Measurements from ENCODE around the gene CATSPERD.
"Not testable (repeated sequence)": the region's sequence is repeated elsewhere in the genome, so short reads cannot be mapped to it uniquely, and the experiment has no call there.

The CATSPERD gene

DNA sequence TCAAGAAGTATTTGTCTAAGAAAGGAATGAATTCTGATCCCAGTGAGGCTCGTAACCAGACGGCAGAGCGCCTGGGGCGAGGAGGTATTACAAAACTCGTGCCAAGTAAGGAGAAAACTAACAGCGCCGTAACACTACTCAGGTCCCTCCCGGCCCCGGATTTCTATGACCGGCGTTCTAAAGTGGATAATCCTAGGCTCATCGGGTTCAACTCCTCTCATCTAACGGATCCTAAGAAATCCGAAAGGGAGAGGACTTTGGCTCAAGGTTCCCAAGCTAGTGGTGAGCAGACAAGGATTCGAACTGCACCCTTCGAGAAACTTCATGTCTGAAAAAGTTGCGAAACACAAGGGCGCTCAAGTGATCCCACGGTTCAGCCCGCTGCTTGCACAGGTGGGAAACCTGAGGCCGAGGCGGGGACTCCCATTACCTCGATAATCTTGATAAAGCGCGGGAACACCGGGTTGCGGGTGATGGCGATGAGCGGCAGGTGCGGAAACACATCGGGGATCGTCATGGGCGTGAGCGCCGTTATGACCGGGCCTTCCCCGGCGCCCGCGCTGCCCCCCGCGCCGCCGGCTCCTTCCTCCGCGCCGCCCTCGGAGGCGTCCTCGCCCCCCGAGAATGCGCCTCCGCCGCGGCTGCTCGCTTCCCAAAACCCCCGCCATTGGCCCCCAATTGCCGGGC, 1.0 kb upstream of the CATSPERD start:
- no peak for DNase-seq (ENCODE audit: low read depth, low spot score)

GRCh38 chr19:5727453-5728050, 7.1 kb downstream of the CATSPERD start:
- no peak for DNase-seq (ENCODE audit: low read depth, low spot score)

GRCh38 chr19:5733172-5733571, 12.7 kb downstream of the CATSPERD start:
- not testable (repeated sequence) for DNase-seq (ENCODE audit: low read depth, low spot score)

GRCh38 chr19:5738423-5738822, 18.0 kb downstream of the CATSPERD start:
- DNase-seq (ENCODE audit: low read depth, low spot score), result no peak

DNA sequence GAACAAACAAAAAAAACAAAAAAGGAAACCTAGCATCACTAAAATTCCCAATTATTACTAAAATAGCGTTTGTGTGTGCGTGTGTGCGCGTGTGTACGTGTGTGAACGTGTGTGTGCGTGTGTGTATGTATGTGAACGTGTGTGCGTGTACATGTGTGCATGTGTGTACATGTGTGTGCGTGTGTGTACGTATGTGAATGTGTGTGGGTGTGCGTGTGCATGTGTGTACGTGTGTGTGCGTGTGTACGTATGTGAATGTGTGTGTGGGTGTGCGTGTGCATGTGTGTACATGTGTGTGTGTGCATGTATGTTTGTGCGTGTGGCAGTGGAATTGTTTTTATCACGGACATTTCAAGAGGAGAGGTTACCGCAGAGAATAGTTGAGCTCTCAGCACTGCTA, 21.6 kb downstream of the CATSPERD start:
- no peak for DNase-seq (ENCODE audit: low read depth, low spot score)

- DNase-seq (ENCODE audit: low read depth, low spot score), result no peak
Observed at GRCh38 chr19:5743630-5744029, 23.2 kb downstream of the CATSPERD start.

DNA sequence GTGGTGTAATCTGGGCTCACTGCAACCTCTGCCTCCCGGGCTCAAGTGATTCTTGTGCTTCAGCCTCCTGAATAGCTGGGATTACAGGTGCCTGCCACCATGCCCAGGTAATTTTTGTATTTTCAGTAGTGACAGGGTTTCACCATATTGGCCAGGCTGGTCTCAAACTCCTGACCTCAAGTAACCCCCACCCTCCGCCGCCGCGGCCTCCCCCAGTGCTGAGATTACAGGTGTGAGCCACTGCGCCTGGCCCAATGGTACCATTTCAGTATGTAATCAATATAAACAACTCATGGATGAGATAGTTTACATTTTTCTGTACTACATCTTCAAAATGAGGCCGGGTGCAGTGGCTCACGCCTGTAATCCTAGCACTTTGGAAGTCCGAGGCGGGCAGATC, 24.6 kb downstream of the CATSPERD start:
- not testable (repeated sequence) for DNase-seq (ENCODE audit: low read depth, low spot score)

- DNase-seq (ENCODE audit: low read depth, low spot score), result not testable (repeated sequence)
Observed at GRCh38 chr19:5748920-5749319, 28.5 kb downstream of the CATSPERD start.

- DNase-seq (ENCODE audit: low read depth, low spot score), result no peak
Observed at GRCh38 chr19:5749505-5749904, 29.1 kb downstream of the CATSPERD start.

GRCh38 chr19:5751709-5752108, 31.3 kb downstream of the CATSPERD start:
- no peak for DNase-seq (ENCODE audit: low read depth, low spot score)

GRCh38 chr19:5753743-5754142, 33.3 kb downstream of the CATSPERD start:
- DNase-seq (ENCODE audit: low read depth, low spot score), result no peak

- DNase-seq (ENCODE audit: low read depth, low spot score), result no peak
Observed at GRCh38 chr19:5762608-5763217, 42.3 kb downstream of the CATSPERD start.

DNA sequence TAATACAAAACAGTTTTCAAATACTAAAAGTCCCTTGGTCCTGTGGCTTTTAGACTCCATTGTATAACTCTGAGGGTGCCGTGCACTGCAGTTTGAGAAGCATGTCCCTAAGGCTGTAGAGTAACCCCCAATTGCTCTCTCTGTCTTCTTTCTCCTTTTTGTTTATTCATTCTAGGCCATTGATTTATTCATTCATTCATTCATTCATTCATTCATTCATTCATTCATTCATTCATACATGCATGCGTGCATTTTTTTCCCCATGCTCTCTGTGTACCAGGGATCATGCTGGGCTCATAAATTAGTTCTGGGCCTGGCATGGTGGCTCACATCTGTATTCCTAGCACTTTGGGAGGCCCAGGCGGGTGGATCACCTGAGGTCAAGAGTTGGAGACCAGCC, 44.8 kb downstream of the CATSPERD start:
- no peak for DNase-seq (ENCODE audit: low read depth, low spot score)

GRCh38 chr19:5767949-5768348, 47.5 kb downstream of the CATSPERD start:
- DNase-seq (ENCODE audit: low read depth, low spot score), result no peak

DNA sequence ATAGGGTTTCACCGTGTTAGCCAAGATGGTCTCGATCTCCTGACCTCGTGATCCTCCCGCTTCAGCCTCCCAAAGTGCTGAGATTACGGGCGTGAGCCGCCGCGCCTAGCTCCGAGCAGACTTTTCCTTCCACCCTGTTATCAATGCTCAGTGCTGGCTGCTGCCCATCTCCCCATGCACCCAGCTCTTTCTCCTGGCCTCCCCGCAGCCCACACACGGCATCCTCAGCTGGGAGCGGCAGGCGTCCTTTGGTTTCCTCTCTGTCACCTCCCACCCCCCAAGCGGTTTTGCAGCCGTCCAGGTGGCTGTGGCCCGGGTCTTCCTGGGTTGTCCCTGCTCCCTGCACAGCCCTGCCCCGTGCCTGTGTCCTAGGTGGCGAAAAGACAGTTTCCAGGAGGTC, 52.0 kb downstream of the CATSPERD start:
- no peak for DNase-seq (ENCODE audit: low read depth, low spot score)

DNA sequence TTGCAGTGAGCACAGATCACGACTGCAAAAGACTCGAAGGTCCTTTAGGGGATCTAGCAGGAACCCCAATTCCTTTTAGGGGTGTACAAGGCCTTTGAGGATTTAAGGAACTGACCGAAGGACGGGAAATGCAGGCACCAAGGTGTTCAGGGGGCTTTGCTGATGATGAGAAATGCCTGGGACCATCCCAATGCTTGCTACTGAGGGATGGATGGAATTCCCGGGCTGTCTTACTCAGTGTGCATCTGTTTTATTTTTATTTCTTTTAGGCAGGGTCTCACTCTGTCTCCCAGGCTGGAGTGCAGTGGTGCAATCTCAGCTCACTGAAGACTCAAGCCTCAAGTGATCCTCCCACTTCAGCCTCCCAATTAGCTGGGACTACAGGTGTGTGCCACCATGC, 52.8 kb downstream of the CATSPERD start:
- DNase-seq (ENCODE audit: low read depth, low spot score), result no peak

DNA sequence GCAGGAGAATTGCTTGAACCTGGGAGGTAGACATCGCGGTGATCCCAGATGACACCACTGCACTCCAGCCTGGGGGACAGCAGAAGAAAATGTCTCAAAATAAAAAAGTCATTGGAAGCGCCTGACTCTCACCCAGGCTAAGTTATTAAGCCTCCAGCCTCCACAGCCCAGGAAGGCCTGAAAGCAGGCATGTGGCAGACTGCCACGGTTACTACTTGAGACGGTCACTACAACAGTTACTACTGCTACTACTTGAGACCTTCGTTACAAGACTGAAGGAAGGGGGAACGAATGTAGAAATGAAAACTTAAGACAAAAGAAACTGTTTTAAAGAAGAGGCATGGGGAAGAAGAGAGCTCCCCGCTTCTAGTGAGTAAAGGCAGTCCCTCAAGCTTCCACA, 54.5 kb downstream of the CATSPERD start:
- no peak for DNase-seq (ENCODE audit: low read depth, low spot score)

DNA sequence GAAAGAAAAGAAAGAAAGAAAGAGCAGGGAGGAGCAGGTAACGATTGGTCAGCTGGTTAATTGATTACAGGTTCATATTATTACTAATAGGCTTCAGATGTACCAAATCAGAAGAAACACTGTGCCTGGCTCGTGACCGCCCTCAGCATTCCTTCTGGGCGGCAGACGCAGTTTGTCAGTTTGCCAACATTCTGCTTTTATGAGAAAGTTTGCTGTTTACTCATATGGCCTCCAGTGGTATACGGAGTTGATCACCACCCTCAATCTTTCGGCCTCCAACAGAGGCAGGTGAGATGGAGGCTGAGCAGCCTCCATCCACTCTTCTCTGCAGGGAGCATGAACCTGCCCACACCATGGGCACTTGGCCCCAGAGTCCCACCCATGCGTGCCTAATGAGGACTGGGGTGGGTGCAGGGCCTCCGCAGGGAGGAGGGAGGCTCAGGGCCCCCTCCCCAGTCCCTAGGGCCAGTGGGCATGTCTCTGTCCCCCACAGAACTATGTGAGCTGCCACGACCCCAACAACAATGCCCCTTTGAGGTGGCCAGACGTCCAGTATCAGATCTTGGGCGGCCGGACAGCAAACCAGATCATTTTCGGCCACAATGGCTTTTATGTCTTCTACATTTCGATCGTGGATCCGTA, 55.4 kb downstream of the CATSPERD start:
- no peak for DNase-seq (ENCODE audit: low read depth, low spot score)

- no peak for DNase-seq (ENCODE audit: low read depth, low spot score)
Observed at GRCh38 chr19:5778402-5778801, 58.0 kb downstream of the CATSPERD start.

DNA sequence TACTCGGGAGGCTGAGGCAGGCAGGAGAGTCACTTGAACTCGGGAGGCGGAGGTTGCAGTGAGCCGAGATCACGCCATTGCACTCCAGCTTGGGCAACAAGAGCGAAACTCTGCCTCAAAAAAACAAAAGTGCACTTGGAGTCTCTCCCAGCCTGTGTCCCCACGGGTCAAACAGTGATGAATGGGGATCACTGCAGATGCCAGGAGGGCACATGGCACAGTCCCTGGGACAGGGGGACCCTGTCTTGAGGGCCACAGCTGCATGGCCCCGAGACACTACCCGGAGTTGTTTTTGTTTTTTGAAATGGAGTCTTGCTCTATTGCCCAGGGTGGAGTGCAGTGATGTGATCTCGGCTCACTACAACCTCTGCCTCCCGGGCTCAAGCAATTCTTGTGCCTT, 60.5 kb downstream of the CATSPERD start:
- not testable (repeated sequence) for DNase-seq (ENCODE audit: low read depth, low spot score)

GRCh38 chr19:5782322-5782721, 61.9 kb downstream of the CATSPERD start:
- DNase-seq (ENCODE audit: low read depth, low spot score), result no peak
